GM18505 (cell line): ENCODE measurements around the gene STBD1.
"Not testable (repeated sequence)": the region's sequence is repeated elsewhere in the genome, so short reads cannot be mapped to it uniquely, and the experiment has no call there.

Source experiments
- ATAC-seq: cut with Tn5 transposase; IDR thresholded peaks from one replicate; pipeline ENCODE4 v1.9.1; 2021; ENCODE audit not compliant: unreplicated experiment
- POLR2A ChIP-seq: IDR thresholded peaks from 4 replicates; pipeline ENCODE4 v1.6.1; 2011; ENCODE audit warnings: borderline replicate concordance; ENCODE audit not compliant: insufficient read depth, insufficient read length; ENCODE audit errors: extremely low read depth

Gene STBD1

DNA sequence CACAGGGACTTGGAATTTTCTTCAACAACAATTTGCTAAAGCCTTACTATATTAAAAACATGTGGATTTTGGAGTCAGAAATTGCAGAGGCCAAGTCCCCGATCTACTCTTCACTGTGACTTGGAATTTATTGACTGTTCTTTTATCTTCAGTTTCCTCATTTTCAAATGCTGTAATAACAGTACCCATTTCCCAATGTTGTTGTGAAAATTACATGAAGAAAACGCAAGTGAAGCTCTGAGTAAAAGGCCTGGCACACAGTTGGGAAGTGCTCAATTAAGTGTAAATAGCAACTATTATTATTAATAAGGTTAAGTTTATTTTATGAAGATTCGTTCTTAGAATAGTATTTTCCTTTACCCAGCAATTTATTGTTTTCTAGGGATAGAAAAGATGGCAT, 15.7 kb downstream of the STBD1 start:
- ATAC-seq = no peak
- no peak for TF ChIP-seq POLR2A

- ATAC-seq = no peak
- no peak for TF ChIP-seq POLR2A
These were observed 18.5 kb downstream of the STBD1 start for GRCh38 chr4:76325072-76325471.

GRCh38 chr4:76326515-76326914, 20.0 kb downstream of the STBD1 start:
- no peak for ATAC-seq
- no peak for TF ChIP-seq POLR2A

DNA sequence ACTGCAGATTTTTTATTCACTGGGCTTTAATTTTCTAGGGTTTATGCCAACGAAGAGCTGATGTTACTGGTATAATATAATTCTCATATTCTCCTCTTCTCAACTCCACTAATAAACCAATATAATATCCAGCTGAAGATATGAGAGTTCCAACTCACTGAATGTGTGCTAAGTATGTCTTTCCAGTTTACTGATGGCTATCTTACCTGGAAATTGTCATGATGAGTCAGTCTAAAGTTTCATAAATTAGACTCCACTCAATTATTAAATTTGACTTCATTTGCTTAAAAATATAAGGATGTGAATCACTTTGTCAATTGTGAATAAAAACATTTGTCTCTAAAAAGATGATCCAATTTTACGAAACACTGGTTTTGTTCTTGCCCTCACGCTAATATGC, 28.4 kb downstream of the STBD1 start:
- ATAC-seq = no peak
- TF ChIP-seq POLR2A = no peak

- no peak for ATAC-seq
- TF ChIP-seq POLR2A = no peak
These were observed 32.8 kb downstream of the STBD1 start for GRCh38 chr4:76339364-76339763.

DNA sequence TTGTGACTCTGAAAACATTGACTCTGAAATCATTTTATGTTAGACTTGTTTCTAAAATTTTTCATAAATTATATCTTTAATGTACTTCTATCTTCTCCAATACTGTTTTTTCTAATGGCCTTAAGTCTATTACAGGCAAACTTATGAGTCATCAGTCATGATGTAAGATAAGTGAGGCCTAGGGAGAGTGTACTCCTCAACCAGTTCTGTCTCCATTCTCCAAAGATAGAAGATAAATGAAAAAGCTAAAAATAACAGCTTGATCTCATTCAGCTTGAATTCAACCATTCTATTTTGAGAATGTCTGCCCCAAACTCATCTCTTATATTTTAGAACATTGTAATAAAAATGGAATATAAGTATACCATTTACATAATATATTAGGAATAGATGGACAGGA, 34.5 kb downstream of the STBD1 start:
- ATAC-seq = no peak
- TF ChIP-seq POLR2A = no peak

DNA sequence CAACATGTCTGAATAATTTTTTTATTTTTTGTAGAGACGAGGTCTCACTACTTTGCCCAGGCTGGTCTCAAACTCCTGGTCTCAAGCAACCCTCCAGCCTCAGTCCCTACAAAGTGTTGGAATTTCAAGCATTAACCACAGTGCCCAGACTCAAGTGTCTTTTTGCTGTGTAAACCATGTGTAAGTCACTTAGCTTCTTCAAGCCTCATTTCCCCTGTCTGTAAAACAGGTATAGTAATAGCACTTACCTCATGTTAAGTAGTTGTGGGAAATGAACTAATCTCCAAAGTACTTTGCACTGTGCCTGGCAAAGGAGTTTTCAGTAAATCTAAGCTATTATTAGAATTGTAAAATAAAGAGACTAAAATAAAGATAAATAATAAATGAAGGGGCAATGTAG, 35.7 kb downstream of the STBD1 start:
- TF ChIP-seq POLR2A = no peak
- no peak for ATAC-seq

GRCh38 chr4:76342803-76343202, 36.3 kb downstream of the STBD1 start:
- no peak for ATAC-seq
- TF ChIP-seq POLR2A = no peak

DNA sequence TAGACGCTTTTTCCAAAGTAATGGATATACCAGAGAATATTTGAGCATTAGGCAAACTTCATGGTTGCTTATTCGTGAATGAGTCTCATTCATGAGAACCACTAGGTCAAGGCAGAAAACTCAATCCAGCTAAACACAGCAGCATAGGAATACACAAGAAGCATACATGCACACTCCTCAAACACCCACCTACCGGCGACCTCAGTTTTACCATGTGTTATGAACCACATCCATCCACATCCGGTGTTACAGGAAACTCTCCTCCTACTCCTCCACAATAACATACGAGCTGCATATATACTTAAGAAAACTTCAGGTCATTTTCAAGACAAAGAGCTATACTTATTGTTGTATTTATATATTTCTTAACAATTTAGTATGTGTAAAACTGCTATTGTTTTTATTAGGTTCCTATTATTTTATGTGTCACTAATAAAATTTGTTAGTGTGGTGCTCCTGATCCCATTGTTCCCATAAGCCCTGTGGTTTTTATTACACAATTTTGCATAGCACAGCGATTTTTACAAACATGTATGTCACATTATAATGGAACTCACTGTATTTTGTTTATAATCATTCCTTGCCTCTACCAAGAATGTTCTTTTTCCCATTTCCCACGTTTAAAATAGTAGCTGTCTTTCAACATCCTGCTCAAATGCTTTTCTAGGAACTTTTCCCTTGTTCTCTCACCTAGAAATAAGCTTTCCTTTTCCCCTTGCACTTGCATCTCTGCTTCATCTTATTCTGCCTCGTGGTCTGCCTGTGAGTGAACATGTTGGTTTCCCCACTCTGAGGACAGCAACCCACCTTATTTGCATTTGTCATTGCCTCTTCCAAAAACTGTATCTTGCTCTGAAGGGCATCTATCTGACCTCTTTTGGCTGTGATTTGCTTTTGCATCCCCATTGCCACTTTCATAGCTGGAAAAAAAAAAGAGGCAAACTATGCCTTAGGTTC, 48.3 kb downstream of the STBD1 start:
- no peak for TF ChIP-seq POLR2A
- ATAC-seq = no peak

DNA sequence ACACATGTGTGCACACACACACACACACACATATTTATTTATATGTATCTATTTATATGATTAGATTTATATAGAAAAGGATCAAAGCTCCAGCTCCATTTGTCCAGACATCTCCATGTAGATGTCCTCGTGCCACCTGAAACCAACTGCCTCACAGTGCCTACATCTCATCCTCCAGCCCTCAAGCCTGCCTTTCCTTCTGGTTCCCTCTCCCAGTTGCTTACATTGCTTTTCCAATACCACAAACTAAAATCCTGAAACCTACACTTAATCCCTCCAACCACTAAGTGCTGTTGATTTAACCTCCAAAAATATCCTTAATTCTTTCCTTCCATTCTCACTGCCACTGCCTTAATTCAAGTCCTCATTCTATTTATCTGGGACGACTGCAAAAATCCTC, 51.4 kb downstream of the STBD1 start:
- no peak for TF ChIP-seq POLR2A
- ATAC-seq = no peak

- ATAC-seq = not testable (repeated sequence)
These were observed 53.4 kb downstream of the STBD1 start for GRCh38 chr4:76359881-76360466.
